Endothelial cell of umbilical vein (primary cell): ENCODE results near the gene DUSP18. TPM values are rescaled to one million over a fixed set of nuclear protein-coding genes. Genes with fewer than 3 reads are reported as not detected.

Experiments
- BruUV-seq: library from RNA; stranded (reverse); fragments of 400-500 nt; replicated peaks from 2 replicates; lab custom pipeline; 2021; lab: Mats Ljungman, UMichigan
- CTCF ChIA-PET: fragments of 300-600, 350-600 bp; sonication (Branson Sonifier 250); formaldehyde crosslinking; loops from one replicate; lab custom pipeline; 2021; ENCODE audit warnings: antibody characterized with exemption, inconsistent platforms; lab: Charles Lee
- POLR2A ChIA-PET: fragments of 300-600, 350-600 bp; sonication (Branson Sonifier 250); formaldehyde crosslinking; loops from one replicate; lab custom pipeline; 2021; ENCODE audit warnings: antibody characterized with exemption, inconsistent platforms; lab: Charles Lee
- DNase-seq: peaks from one replicate; pipeline ENCODE4 v3.0.0-alpha.2; 2011; ENCODE audit warnings: low read depth, low spot score
- FAIRE-seq: peaks from 2 replicates; lab custom pipeline; 2011; peaks lifted over from hg19 to GRCh38; lab: Jason Lieb, UNC
- H2AFZ ChIP-seq: 2 replicates; pipeline ENCODE4 v1.6.0; 2012; ENCODE audit warnings: low read depth, low read length, control low read depth, inconsistent platforms
- H3K27ac ChIP-seq: 2 replicates; pipeline ENCODE4 v1.5.1; 2011; ENCODE audit warnings: low read depth, mild to moderate bottlenecking, control low read depth, low read length, moderate library complexity; ENCODE audit not compliant: insufficient read depth
- H3K27me3 ChIP-seq, 2 experiments: 2 replicates each; pipeline versions ENCODE4 v1.6.0 to v1.6.1; 2011; ENCODE audit warnings: low read length in 2 of 2, mixed read lengths in 1 of 2; ENCODE audit not compliant: control insufficient read depth in 2 of 2, insufficient read depth in 2 of 2
- H3K36me3 ChIP-seq, 2 experiments: 2 replicates in 1 of 2; 3 replicates in 1 of 2; pipeline ENCODE4 v1.5.1; 2011; ENCODE audit warnings: low read length in 2 of 2, mild to moderate bottlenecking in 1 of 2, moderate library complexity in 1 of 2; ENCODE audit not compliant: control insufficient read depth in 2 of 2, insufficient read depth in 2 of 2; ENCODE audit errors: extremely low read depth in 1 of 2
- H3K4me1 ChIP-seq: 3 replicates; pipeline ENCODE4 v1.5.1; 2011; ENCODE audit warnings: mild to moderate bottlenecking, low read length; ENCODE audit not compliant: control insufficient read depth, insufficient read depth; ENCODE audit errors: extremely low read depth
- H3K4me2 ChIP-seq: 2 replicates; pipeline ENCODE4 v1.6.1; 2011; ENCODE audit warnings: low read length, control low read depth, mixed read lengths; ENCODE audit not compliant: insufficient read depth
- H3K4me3 ChIP-seq, 3 experiments: fragments of 200-600 bp in 1 of 3; sonication (generic), shearing (Covaris generic) in 1 of 3; replicated peaks in 1 of 3; 2 replicates each; pipeline ENCODE4 v1.5.1; 2011 to 2016; ENCODE audit warnings: control low read depth in 3 of 3, low read length in 3 of 3, mild to moderate bottlenecking in 2 of 3, inconsistent platforms in 1 of 3, low read depth in 1 of 3, moderate library complexity in 1 of 3; ENCODE audit not compliant: insufficient read depth in 1 of 3
- H3K79me2 ChIP-seq: 2 replicates; pipeline ENCODE4 v1.6.0; 2012; ENCODE audit warnings: low read length, inconsistent platforms; ENCODE audit not compliant: control insufficient read depth, insufficient read depth
- H3K9ac ChIP-seq: replicated peaks from 2 replicates; pipeline ENCODE3; 2011; ENCODE audit warnings: low read length, control low read depth; ENCODE audit not compliant: insufficient read depth; ENCODE audit errors: extremely low read depth
- H3K9me1 ChIP-seq: replicated peaks from 3 replicates; pipeline ENCODE4 v1.6.0; 2011; ENCODE audit warnings: mild to moderate bottlenecking, low read length; ENCODE audit not compliant: control insufficient read depth, insufficient read depth; ENCODE audit errors: extremely low read depth
- H3K9me3 ChIP-seq: replicated peaks from 2 replicates; pipeline ENCODE4 v1.5.1; 2012; ENCODE audit warnings: low read length, inconsistent platforms; ENCODE audit not compliant: control insufficient read depth, insufficient read depth
- H4K20me1 ChIP-seq: replicated peaks from 2 replicates; pipeline ENCODE3; 2011; ENCODE audit warnings: mild to moderate bottlenecking, low read length; ENCODE audit not compliant: control insufficient read depth, insufficient read depth; ENCODE audit errors: extremely low read depth
- EZH2 ChIP-seq: IDR thresholded peaks from 2 replicates; pipeline ENCODE4 v1.6.1; 2012; ENCODE audit warnings: borderline replicate concordance, low read depth, mild to moderate bottlenecking, moderate library complexity, low read length, inconsistent platforms; ENCODE audit not compliant: severe bottlenecking
- FOS ChIP-seq: IDR thresholded peaks from 2 replicates; pipeline ENCODE4 v1.6.1; 2011; ENCODE audit warnings: mild to moderate bottlenecking, low read length, moderate library complexity, borderline replicate concordance; ENCODE audit not compliant: insufficient read depth
- GATA2 ChIP-seq: IDR thresholded peaks from 2 replicates; pipeline ENCODE4 v1.7.0; 2011; ENCODE audit warnings: low read depth, mild to moderate bottlenecking, moderate library complexity, mixed read lengths, low read length; ENCODE audit not compliant: insufficient read length, insufficient read depth
- JUN ChIP-seq: IDR thresholded peaks from 2 replicates; pipeline ENCODE4 v1.6.1; 2011; ENCODE audit warnings: borderline replicate concordance, low read depth; ENCODE audit not compliant: insufficient read length, insufficient read depth
- MYC ChIP-seq: IDR thresholded peaks from one replicate; pipeline ENCODE4 v1.6.1; 2011; ENCODE audit warnings: mild to moderate bottlenecking, low read depth, low read length
- POLR2A ChIP-seq: IDR thresholded peaks from 2 replicates; pipeline ENCODE4 v1.6.1; 2012; ENCODE audit warnings: low read depth, mild to moderate bottlenecking, control low read depth, low read length
- POLR2AphosphoS5 ChIP-seq: IDR thresholded peaks from 2 replicates; pipeline ENCODE4 v1.6.1; 2012; ENCODE audit warnings: low read depth, mild to moderate bottlenecking, control low read depth, low read length, moderate library complexity; ENCODE audit not compliant: insufficient read depth
- dilution Hi-C: fragments of 300-500 bp; cut with MboI; formaldehyde crosslinking; loops from one replicate; pipeline ENCODE4 v1.15.0; 2019; ENCODE audit warnings: low sequenced_read_pairs; ENCODE audit not compliant: extremely low pct_ligation_motif_present
- intact Hi-C: fragments of 100-400 bp; cut with micrococcal nuclease; formaldehyde crosslinking; loops from one replicate; pipeline ENCODE4 v1.10.0; 2022
- polyA plus RNA-seq, 4 experiments: library from polyadenylated mRNA; depleted of rRNA in 3 of 4; stranded (reverse) in 3 of 4; unstranded in 1 of 4; fragments of >200 nt; gene quantifications; 2 replicates each; pipeline versions ENCODE4 v1.2.1 to v1.2.3, GENCODE V29; 2011 to 2012; ENCODE audit warnings: missing spikeins in 1 of 4
- total RNA-seq: library from RNA; stranded (reverse); gene quantifications from 2 replicates; pipeline ENCODE4 v1.2.3, GENCODE V29; 2021
- TF ChIP-seq, protein P1 (sequence below): IDR thresholded peaks from 2 replicates; pipeline ENCODE4 v1.6.1; 2011; ENCODE audit not compliant: insufficient read depth, insufficient read length
- TF ChIP-seq, protein P2 (sequence below), 2 donors: IDR thresholded peaks; 1 replicate in 1 of 2; 2 replicates in 1 of 2; pipeline ENCODE4 v1.5.1; 2011; ENCODE audit warnings: low read length in 2 of 2, mild to moderate bottlenecking in 2 of 2, moderate library complexity in 2 of 2, control low read depth in 1 of 2, inconsistent platforms in 1 of 2, low read depth in 1 of 2; ENCODE audit not compliant: insufficient read depth in 1 of 2; ENCODE audit errors: extremely low read depth in 1 of 2

Gene DUSP18
- total and polyA plus RNA-seq, 2 donors (not counting 3 experiments of a cell fraction or from before 2014, with no cell fraction given), result 18.3 to 30.1 TPM

DNA sequence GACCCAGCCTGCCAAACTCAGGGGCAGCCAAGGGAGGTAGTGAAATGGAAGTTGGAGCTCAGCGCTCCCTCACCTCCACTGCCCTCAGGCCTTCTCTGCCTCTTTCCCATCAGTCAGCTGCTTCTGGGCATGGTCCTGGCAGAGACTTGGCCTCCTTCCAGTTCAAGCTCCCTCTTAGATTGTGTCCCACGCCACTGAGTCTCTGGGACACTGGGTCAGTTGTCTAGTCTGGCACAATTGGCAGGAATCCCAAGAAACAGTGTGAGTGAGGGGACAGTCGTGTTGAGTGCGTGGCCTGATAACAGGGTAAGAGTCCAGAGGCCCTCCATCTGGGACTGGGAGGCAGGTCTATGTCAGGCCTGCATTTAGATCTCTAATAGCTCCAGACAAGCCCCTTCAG lies 39.2 kb downstream of the DUSP18 start:
- Histone ChIP-seq H4K20me1 (no peaks in the 10 kb centered on the region), H3K9ac (no peak overlapping the region), H3K9me1 (no peaks in the 10 kb centered on the region), H3K27me3 (no peaks in the 10 kb centered on the region), H2AFZ (no peak overlapping the region), H3K36me3 (no peaks in the 10 kb centered on the region), H3K4me3 (no peak overlapping the region), H3K79me2 (no peaks in the 10 kb centered on the region), H3K4me2 (no peak overlapping the region), H3K4me1 (peaks cover 19% of the 10 kb centered on the region), H3K9me3 (no peaks in the 10 kb centered on the region), H3K27ac (no peak overlapping the region)
- dilution Hi-C loops, result no loop called here
- POLR2A ChIA-PET, result no interaction called here
- intact Hi-C loops, result no loop called here
- FAIRE-seq (no peak), DNase-seq (no peak)
- CTCF ChIA-PET, result interaction anchor here (1.0 to 4.1 kb wide), 6 partner anchors 8 to 204 kb away, joined by 3 to 34 read pairs (median 4); no protein-coding TSS in a partner anchor
- no TSS peak for BruUV-seq
- TF ChIP-seq POLR2A (no peak), MYC (no peak)
- TF ChIP-seq, protein P1, sequence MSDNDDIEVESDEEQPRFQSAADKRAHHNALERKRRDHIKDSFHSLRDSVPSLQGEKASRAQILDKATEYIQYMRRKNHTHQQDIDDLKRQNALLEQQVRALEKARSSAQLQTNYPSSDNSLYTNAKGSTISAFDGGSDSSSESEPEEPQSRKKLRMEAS, result no peak

DNA sequence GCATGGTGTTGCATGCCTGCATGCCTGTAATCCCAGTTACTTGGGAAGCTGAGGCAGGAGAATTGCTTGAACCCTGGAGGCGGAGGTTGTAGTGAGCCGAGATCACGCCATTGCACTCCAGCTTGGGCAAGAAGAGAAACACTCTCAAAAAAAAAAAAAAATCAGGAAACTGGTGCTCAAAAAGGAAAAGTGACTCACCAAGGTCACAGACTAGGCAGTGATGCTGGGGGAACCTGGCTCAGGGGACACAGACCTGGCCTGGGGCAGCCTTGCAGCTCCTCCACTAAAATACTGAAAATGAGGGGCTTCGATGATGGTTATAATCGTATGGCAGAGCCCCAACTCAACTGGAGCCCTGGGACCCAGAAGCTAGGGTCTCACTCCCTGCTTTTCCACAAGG lies 40.2 kb downstream of the DUSP18 start:
- Histone ChIP-seq H4K20me1 (no peaks in the 10 kb centered on the region), H2AFZ (no peak overlapping the region), H3K79me2 (no peaks in the 10 kb centered on the region), H3K4me2 (no peak overlapping the region), H3K27me3 (no peaks in the 10 kb centered on the region), H3K36me3 (peaks cover 0 to 5% of the 10 kb centered on the region in 2 experiments), H3K9me1 (no peaks in the 10 kb centered on the region), H3K4me1 (peaks cover 19% of the 10 kb centered on the region), H3K4me3 (no peak overlapping the region), H3K9ac (no peak overlapping the region), H3K9me3 (no peaks in the 10 kb centered on the region), H3K27ac (peak overlapping the region; percentile 75)
- intact Hi-C loops, result no loop called here
- DNase-seq (peak; percentile 58), FAIRE-seq (peak; percentile 82)
- no TSS peak for BruUV-seq
- ChIA-PET CTCF (interaction anchor here (1.1 to 4.1 kb wide), 3 partner anchors 20 to 128 kb away, joined by 5 to 34 read pairs (median 6); partner anchors contain the start of gene TCN2), POLR2A (no interaction called here)
- no peak for TF ChIP-seq MYC
- peak; percentile 46 for TF ChIP-seq POLR2AphosphoS5
- TF ChIP-seq, protein P2, sequence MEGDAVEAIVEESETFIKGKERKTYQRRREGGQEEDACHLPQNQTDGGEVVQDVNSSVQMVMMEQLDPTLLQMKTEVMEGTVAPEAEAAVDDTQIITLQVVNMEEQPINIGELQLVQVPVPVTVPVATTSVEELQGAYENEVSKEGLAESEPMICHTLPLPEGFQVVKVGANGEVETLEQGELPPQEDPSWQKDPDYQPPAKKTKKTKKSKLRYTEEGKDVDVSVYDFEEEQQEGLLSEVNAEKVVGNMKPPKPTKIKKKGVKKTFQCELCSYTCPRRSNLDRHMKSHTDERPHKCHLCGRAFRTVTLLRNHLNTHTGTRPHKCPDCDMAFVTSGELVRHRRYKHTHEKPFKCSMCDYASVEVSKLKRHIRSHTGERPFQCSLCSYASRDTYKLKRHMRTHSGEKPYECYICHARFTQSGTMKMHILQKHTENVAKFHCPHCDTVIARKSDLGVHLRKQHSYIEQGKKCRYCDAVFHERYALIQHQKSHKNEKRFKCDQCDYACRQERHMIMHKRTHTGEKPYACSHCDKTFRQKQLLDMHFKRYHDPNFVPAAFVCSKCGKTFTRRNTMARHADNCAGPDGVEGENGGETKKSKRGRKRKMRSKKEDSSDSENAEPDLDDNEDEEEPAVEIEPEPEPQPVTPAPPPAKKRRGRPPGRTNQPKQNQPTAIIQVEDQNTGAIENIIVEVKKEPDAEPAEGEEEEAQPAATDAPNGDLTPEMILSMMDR (IDR thresholded peaks at IDR 0.05; ENCODE audit: extremely low read depth in 1 of 2, insufficient read depth in 1 of 2, low read depth in 1 of 2, low read length in 2 of 2), result no peak
- peak; percentile 62 for TF ChIP-seq FOS
- peak; percentile 69 for TF ChIP-seq JUN
- TF ChIP-seq EZH2, result no peak
- TF ChIP-seq GATA2, result no peak
- dilution Hi-C loops, result no loop called here
